ENCODE data around the gene SLC28A1. TPM values are rescaled to one million over a fixed set of nuclear protein-coding genes. Genes with fewer than 3 reads are reported as not detected.

SLC28A1 gene
- total and polyA plus RNA-seq, 2 experiments from 2014 or later = 0.24 to 0.45 TPM

- H3K36me3 ChIP-seq = no peaks in the 10 kb centered on the region
- no peaks in the 10 kb centered on the region for H3K9me3 ChIP-seq (ENCODE audit: low read depth)
- no peak for DNase-seq (ENCODE audit: low read depth in 1 of 2, low spot score in 1 of 2)
- H3K27ac ChIP-seq = no peak overlapping the region
- no peaks in the 10 kb centered on the region for H3K27me3 ChIP-seq
- peaks cover 6% of the 10 kb centered on the region for H3K4me1 ChIP-seq (ENCODE audit: low read depth)
- no peak for TF ChIP-seq CTCF (IDR thresholded peaks at IDR 0.05; ENCODE audit: low read depth, low read length)
- no peak overlapping the region for H3K4me3 ChIP-seq
Observed at GRCh38 chr15:84942456-84942855, 58.0 kb downstream of the SLC28A1 start.

GRCh38 chr15:84944311-84944710 is 59.8 kb downstream of the SLC28A1 start:
- Histone ChIP-seq H3K27ac (no peak overlapping the region), H3K4me3 (no peak overlapping the region), H3K36me3 (no peaks in the 10 kb centered on the region), H3K4me1 (ENCODE audit: low read depth) (peaks cover 6% of the 10 kb centered on the region), H3K27me3 (no peaks in the 10 kb centered on the region), H3K9me3 (ENCODE audit: low read depth) (no peaks in the 10 kb centered on the region)
- peak in 1 of 2 donors; percentile 5 for DNase-seq (ENCODE audit: low read depth in 1 of 2, low spot score in 1 of 2)
- TF ChIP-seq CTCF (IDR thresholded peaks at IDR 0.05; ENCODE audit: low read depth, low read length) = no peak

- no peak for DNase-seq (ENCODE audit: low read depth in 1 of 2, low spot score in 1 of 2)
- Histone ChIP-seq H3K36me3 (no peaks in the 10 kb centered on the region), H3K9me3 (ENCODE audit: low read depth) (no peaks in the 10 kb centered on the region), H3K4me3 (no peak overlapping the region), H3K27ac (no peak overlapping the region), H3K27me3 (no peaks in the 10 kb centered on the region), H3K4me1 (ENCODE audit: low read depth) (peaks cover 6% of the 10 kb centered on the region)
- TF ChIP-seq CTCF (IDR thresholded peaks at IDR 0.05; ENCODE audit: low read depth, low read length) = no peak
Observed at GRCh38 chr15:84944861-84945260, 60.4 kb downstream of the SLC28A1 start.

- H3K36me3 ChIP-seq = no peaks in the 10 kb centered on the region
Observed at GRCh38 chr15:84946772-84947489, 62.5 kb downstream of the SLC28A1 start.

GRCh38 chr15:84947947-84948830 is 63.7 kb downstream of the SLC28A1 start:
- no peaks in the 10 kb centered on the region for H3K36me3 ChIP-seq
- peak in 1 of 2 donors; percentile 79 for DNase-seq (ENCODE audit: low read depth in 1 of 2, low spot score in 1 of 2)
- no peaks in the 10 kb centered on the region for H3K9me3 ChIP-seq (ENCODE audit: low read depth)
- H3K4me3 ChIP-seq = no peak overlapping the region
- H3K27ac ChIP-seq = no peak overlapping the region
- H3K27me3 ChIP-seq = no peaks in the 10 kb centered on the region
- peaks cover 6% of the 10 kb centered on the region for H3K4me1 ChIP-seq (ENCODE audit: low read depth)
- TF ChIP-seq CTCF (IDR thresholded peaks at IDR 0.05; ENCODE audit: low read depth, low read length) = no peak

More at GRCh38 chr15:84946772-84947489, 62.5 kb downstream of the SLC28A1 start:
- Histone ChIP-seq H3K27me3 (no peaks in the 10 kb centered on the region), H3K4me1 (ENCODE audit: low read depth) (peaks cover 6% of the 10 kb centered on the region), H3K27ac (no peak overlapping the region), H3K4me3 (no peak overlapping the region), H3K9me3 (ENCODE audit: low read depth) (no peaks in the 10 kb centered on the region)
- TF ChIP-seq CTCF (IDR thresholded peaks at IDR 0.05; ENCODE audit: low read depth, low read length) = no peak
- DNase-seq (ENCODE audit: low read depth in 1 of 2, low spot score in 1 of 2) = no peak

All from cardiac muscle cell (in vitro differentiated cells and primary cell).